DMS153 treated with DMSO at 0.1 percent for 48 hours (cell line): ENCODE results near the gene SRGAP1.
"Not testable (repeated sequence)": the region's sequence is repeated elsewhere in the genome, so short reads cannot be mapped to it uniquely, and the experiment has no call there.

Experiments
- DNase-seq: peaks from one replicate; lab custom pipeline; 2025; ENCODE audit not compliant: unreplicated experiment; lab: John Stamatoyannopoulos, UW

The SRGAP1 gene

GRCh38 chr12:63997198-63997597 lies 152.7 kb downstream of the SRGAP1 start:
- DNase-seq = no peak

GRCh38 chr12:63998584-63998983 lies 154.1 kb downstream of the SRGAP1 start:
- DNase-seq = no peak

GRCh38 chr12:63999853-64000252 lies 155.4 kb downstream of the SRGAP1 start:
- no peak for DNase-seq

- DNase-seq = no peak
Measured at GRCh38 chr12:64001439-64001838, 156.9 kb downstream of the SRGAP1 start.

- no peak for DNase-seq
Measured at GRCh38 chr12:64004641-64005040, 160.1 kb downstream of the SRGAP1 start.

- no peak for DNase-seq
Measured at GRCh38 chr12:64006211-64006825, 161.8 kb downstream of the SRGAP1 start.

GRCh38 chr12:64007853-64008252 lies 163.4 kb downstream of the SRGAP1 start:
- DNase-seq = no peak

GRCh38 chr12:64008596-64008995 lies 164.1 kb downstream of the SRGAP1 start:
- no peak for DNase-seq

- DNase-seq = no peak
Measured at GRCh38 chr12:64009321-64010068, 165.0 kb downstream of the SRGAP1 start.

GRCh38 chr12:64010069-64010686 lies 165.7 kb downstream of the SRGAP1 start:
- no peak for DNase-seq

GRCh38 chr12:64016521-64016920 lies 172.0 kb downstream of the SRGAP1 start:
- DNase-seq = no peak

GRCh38 chr12:64018116-64018515 lies 173.6 kb downstream of the SRGAP1 start:
- not testable (repeated sequence) for DNase-seq

GRCh38 chr12:64018524-64018923 lies 174.0 kb downstream of the SRGAP1 start:
- no peak for DNase-seq

- no peak for DNase-seq
Measured at GRCh38 chr12:64019101-64019500, 174.6 kb downstream of the SRGAP1 start.

GRCh38 chr12:64019654-64020053 lies 175.2 kb downstream of the SRGAP1 start:
- no peak for DNase-seq

GRCh38 chr12:64025174-64025958 lies 180.9 kb downstream of the SRGAP1 start:
- no peak for DNase-seq

- no peak for DNase-seq
Measured at GRCh38 chr12:64027311-64027710, 182.8 kb downstream of the SRGAP1 start.

GRCh38 chr12:64028541-64028940 lies 184.0 kb downstream of the SRGAP1 start:
- DNase-seq = no peak

- DNase-seq = no peak
Measured at GRCh38 chr12:64029013-64029857, 184.7 kb downstream of the SRGAP1 start.

- no peak for DNase-seq
Measured at GRCh38 chr12:64030155-64030554, 185.7 kb downstream of the SRGAP1 start.

- not testable (repeated sequence) for DNase-seq
Measured at GRCh38 chr12:64034056-64034455, 189.6 kb downstream of the SRGAP1 start.
